Effector memory CD8-positive, alpha-beta T cell (primary cell): ENCODE measurements around the gene CES5A.
"Not testable (repeated sequence)": the region's sequence is repeated elsewhere in the genome, so short reads cannot be mapped to it uniquely, and the experiment has no call there.

Experiments
- ATAC-seq: fragments of 150-1000 bp; cut with Tn5 transposase; replicated peaks from 2 replicates; pipeline ENCODE4 v1.10.0; 2021; ENCODE audit warnings: mild to moderate bottlenecking, moderate library complexity
- DNase-seq, 3 experiments: peaks; one replicate each; pipeline ENCODE4 v3.0.0; 2021
- H3K27ac Mint-ChIP-seq, 2 donors: one replicate each; pipeline ENCODE4 v1.8.0; 2022; ENCODE audit warnings: mild to moderate bottlenecking in 2 of 2, mixed read lengths in 2 of 2, moderate library complexity in 2 of 2
- H3K27me3 Mint-ChIP-seq, 2 donors: one replicate each; pipeline ENCODE4 v1.8.0; 2022; ENCODE audit warnings: mixed read lengths in 2 of 2
- H3K36me3 Mint-ChIP-seq: one replicate; pipeline ENCODE4 v1.8.0; 2022; ENCODE audit warnings: mild to moderate bottlenecking, moderate library complexity, mixed read lengths; ENCODE audit not compliant: insufficient read depth
- H3K4me1 Mint-ChIP-seq, 2 donors: one replicate each; pipeline ENCODE4 v1.8.0; 2022; ENCODE audit warnings: low read depth in 2 of 2, mixed read lengths in 2 of 2
- H3K4me3 Mint-ChIP-seq, 2 donors: one replicate each; pipeline ENCODE4 v1.8.0; 2022; ENCODE audit warnings: mild to moderate bottlenecking in 2 of 2, mixed read lengths in 2 of 2, moderate library complexity in 2 of 2
- H3K9me3 Mint-ChIP-seq, 2 donors: one replicate each; pipeline ENCODE4 v1.8.0; 2022; ENCODE audit warnings: mixed read lengths in 2 of 2

CES5A gene

GRCh38 chr16:55861288-55861687 is 13.9 kb downstream of the CES5A start:
- Mint-ChIP-seq H3K9me3 (no peaks in the 10 kb centered on the region), H3K4me3 (no peak overlapping the region), H3K36me3 (no peaks in the 10 kb centered on the region), H3K4me1 (no peaks in the 10 kb centered on the region), H3K27ac (no peak overlapping the region), H3K27me3 (peaks cover 16 to 53% of the 10 kb centered on the region in 2 donors)
- ATAC-seq: no peak
- DNase-seq: no peak

GRCh38 chr16:55857650-55858049 is 17.5 kb downstream of the CES5A start:
- not testable (repeated sequence) for H3K9me3 Mint-ChIP-seq, DNase-seq, ATAC-seq, H3K36me3 Mint-ChIP-seq, H3K4me1 Mint-ChIP-seq, H3K27ac Mint-ChIP-seq, H3K4me3 Mint-ChIP-seq
- H3K27me3 Mint-ChIP-seq: peaks cover 24 to 71% of the 10 kb centered on the region in 2 donors

- ATAC-seq (no peak), DNase-seq (no peak)
- H3K27ac Mint-ChIP-seq: no peak overlapping the region
- peaks cover 26 to 70% of the 10 kb centered on the region in 2 donors for H3K27me3 Mint-ChIP-seq
- no peaks in the 10 kb centered on the region for H3K4me1 Mint-ChIP-seq
- no peak overlapping the region for H3K4me3 Mint-ChIP-seq
- H3K36me3 Mint-ChIP-seq: no peaks in the 10 kb centered on the region
- no peaks in the 10 kb centered on the region for H3K9me3 Mint-ChIP-seq
Measured at GRCh38 chr16:55856950-55857349, 18.2 kb downstream of the CES5A start.

DNA sequence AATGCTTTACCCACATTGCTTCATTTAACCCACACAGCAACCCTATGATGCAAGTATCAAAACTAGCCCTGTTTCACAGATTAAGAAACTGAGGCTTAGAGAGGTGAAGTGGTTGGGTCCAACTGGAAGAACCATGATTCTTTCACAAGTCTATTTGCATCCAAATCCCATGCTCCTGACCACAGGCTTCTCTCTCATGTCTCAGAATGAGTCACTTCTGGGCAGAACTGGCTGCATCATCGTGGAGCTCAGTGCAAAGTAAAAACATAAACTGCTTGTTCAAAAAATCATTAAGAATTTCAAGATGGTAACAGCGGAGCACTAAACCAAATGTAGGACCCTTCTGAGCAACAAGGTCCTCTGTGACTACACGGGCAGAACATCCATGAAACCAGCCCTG is 22.1 kb downstream of the CES5A start:
- Mint-ChIP-seq H3K27ac (no peak overlapping the region), H3K4me1 (no peaks in the 10 kb centered on the region), H3K27me3 (peaks cover 55 to 74% of the 10 kb centered on the region in 2 donors), H3K9me3 (no peaks in the 10 kb centered on the region), H3K36me3 (no peaks in the 10 kb centered on the region), H3K4me3 (no peak overlapping the region)
- ATAC-seq (no peak), DNase-seq (no peak)

DNA sequence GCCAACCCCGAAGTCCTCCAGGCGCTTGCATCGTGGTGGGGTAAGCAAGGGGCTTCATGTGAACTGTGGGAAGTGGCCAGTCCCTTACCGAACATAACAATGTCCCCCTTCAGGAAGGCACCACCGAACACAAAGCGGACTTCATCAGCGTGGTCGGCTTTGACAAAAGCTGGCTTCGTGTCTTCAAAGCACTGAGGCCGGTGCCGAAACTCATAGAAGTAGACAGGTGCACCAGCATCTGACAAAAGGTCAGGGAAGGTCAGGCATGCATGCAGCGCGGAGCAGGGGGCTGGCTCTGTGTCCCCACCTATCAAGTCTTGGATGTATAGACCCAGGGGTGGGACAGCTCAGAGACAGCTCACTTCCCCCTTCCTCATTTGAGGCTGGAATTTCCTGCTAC is 25.6 kb downstream of the CES5A start:
- no peaks in the 10 kb centered on the region for H3K9me3 Mint-ChIP-seq
- no peaks in the 10 kb centered on the region for H3K4me1 Mint-ChIP-seq
- H3K27ac Mint-ChIP-seq: no peak overlapping the region
- ATAC-seq: no peak
- H3K4me3 Mint-ChIP-seq: no peak overlapping the region
- no peaks in the 10 kb centered on the region for H3K36me3 Mint-ChIP-seq
- peaks cover 60 to 65% of the 10 kb centered on the region in 2 donors for H3K27me3 Mint-ChIP-seq
- no peak for DNase-seq

- H3K9me3 Mint-ChIP-seq: no peaks in the 10 kb centered on the region
- no peak overlapping the region for H3K4me3 Mint-ChIP-seq
- no peaks in the 10 kb centered on the region for H3K36me3 Mint-ChIP-seq
Measured at GRCh38 chr16:55846598-55847346, 28.4 kb downstream of the CES5A start.

GRCh38 chr16:55843105-55843395 is 32.1 kb downstream of the CES5A start:
- Mint-ChIP-seq H3K9me3 (no peaks in the 10 kb centered on the region), H3K27ac (no peak overlapping the region), H3K36me3 (no peaks in the 10 kb centered on the region), H3K4me1 (peaks cover 6 to 7% of the 10 kb centered on the region in 2 donors), H3K27me3 (peaks cover 15 to 30% of the 10 kb centered on the region in 2 donors), H3K4me3 (no peak overlapping the region)
- no peak for DNase-seq
- no peak for ATAC-seq

More at GRCh38 chr16:55846598-55847346, 28.4 kb downstream of the CES5A start:
- Mint-ChIP-seq H3K27me3 (peaks cover 39 to 58% of the 10 kb centered on the region in 2 donors), H3K4me1 (no peaks in the 10 kb centered on the region), H3K27ac (no peak overlapping the region)
- ATAC-seq (no peak), DNase-seq (no peak)

DNA sequence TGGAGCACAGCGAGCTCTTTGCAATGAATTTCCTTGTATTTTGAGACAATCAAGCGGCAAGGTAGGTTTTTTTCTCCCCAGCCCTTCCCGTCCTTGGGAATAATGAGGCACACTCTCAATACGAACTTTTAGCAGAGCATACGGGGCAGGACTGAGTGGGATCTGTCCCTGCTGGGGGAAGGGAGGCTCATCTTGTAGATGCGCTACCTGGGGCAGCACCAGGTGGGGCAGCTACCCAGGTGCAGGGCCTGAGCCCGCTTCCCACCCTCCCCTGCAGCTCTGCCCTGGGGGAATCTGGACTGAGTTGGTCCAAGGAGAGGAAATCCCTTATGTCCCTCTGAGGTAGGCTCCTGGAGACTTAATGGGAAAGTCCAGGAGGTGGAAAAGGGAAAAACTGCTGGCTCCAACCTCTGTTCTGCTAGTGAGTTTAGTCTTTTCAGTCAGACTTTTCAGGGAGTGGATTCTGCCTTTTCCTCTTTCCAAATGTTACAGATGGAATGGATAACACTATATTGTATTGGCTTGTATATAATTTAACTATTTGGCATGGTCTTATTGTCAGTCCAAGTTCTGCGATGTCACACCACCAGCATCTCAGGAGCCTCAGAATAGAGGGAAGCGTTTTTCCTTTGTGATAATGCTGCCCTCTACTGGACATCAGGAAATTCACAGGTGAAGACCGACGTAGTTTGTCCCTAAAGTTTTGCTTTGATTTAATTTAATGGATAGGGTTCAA is 32.6 kb downstream of the CES5A start:
- no peaks in the 10 kb centered on the region for H3K36me3 Mint-ChIP-seq
- DNase-seq (peak; percentile 25 to 35 (median 29)), ATAC-seq (peak; percentile 51)
- peaks cover 15 to 30% of the 10 kb centered on the region in 2 donors for H3K27me3 Mint-ChIP-seq
- H3K4me3 Mint-ChIP-seq: no peak overlapping the region
- no peak overlapping the region for H3K27ac Mint-ChIP-seq
- H3K9me3 Mint-ChIP-seq: no peaks in the 10 kb centered on the region
- peaks cover 6 to 7% of the 10 kb centered on the region in 2 donors for H3K4me1 Mint-ChIP-seq

GRCh38 chr16:55839115-55839514 is 36.1 kb downstream of the CES5A start:
- Mint-ChIP-seq H3K36me3 (no peaks in the 10 kb centered on the region), H3K4me1 (peaks cover 6 to 7% of the 10 kb centered on the region in 2 donors), H3K27me3 (peaks cover 11 to 13% of the 10 kb centered on the region in 2 donors), H3K9me3 (no peaks in the 10 kb centered on the region), H3K4me3 (no peak overlapping the region), H3K27ac (no peak overlapping the region)
- ATAC-seq: no peak
- no peak for DNase-seq

DNA sequence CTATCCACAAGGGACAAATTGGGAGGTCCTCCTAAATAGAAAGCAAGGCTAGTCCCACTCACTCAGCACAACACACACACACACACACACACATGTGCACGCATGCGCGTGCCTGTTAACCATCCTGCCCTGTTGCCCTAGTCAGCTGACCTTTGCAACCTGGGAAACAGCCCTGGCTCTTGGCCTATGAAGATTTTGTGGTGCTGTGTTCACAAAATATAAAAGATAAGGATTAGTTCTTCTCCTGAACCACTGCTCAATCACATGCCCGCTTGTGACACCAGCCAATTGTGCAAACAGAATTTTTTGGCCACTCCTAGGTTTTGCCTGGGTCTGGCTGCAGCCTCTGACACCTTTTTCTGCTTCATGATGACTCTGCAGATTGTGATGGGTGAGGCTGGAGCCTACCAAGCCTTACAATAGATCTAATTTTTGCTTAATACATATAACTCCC is 39.0 kb downstream of the CES5A start:
- Mint-ChIP-seq H3K27ac (no peak overlapping the region), H3K27me3 (peaks cover 25 to 29% of the 10 kb centered on the region in 2 donors)

DNA sequence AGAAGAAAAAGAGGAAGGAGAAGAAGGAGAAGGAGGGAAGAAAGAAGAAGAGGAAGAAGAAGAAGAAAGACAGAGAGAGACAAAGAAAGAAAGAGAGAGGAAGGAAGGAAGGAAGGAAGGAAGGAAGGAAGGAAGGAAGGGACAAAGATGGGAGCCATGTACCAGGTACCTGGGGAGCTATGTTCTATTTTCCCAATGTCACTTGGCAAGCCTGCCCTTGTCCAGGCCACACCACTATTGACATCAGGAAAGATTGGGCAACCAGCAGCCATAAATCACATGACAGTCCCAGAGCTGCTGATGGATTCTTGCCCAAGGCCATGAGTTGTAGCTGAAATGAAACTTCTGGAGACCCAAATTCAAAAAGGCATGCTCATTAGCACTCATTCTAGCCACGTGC is 39.6 kb downstream of the CES5A start:
- DNase-seq (no peak), ATAC-seq (no peak)
- no peaks in the 10 kb centered on the region for H3K36me3 Mint-ChIP-seq
- H3K4me1 Mint-ChIP-seq: peaks cover 6 to 7% of the 10 kb centered on the region in 2 donors
- H3K4me3 Mint-ChIP-seq: no peak overlapping the region
- no peak overlapping the region for H3K27ac Mint-ChIP-seq
- peaks cover 29 to 35% of the 10 kb centered on the region in 2 donors for H3K27me3 Mint-ChIP-seq
- no peaks in the 10 kb centered on the region for H3K9me3 Mint-ChIP-seq

More for the DNA sequence above, 39.0 kb downstream of the CES5A start:
- no peak for DNase-seq
- H3K36me3 Mint-ChIP-seq: no peaks in the 10 kb centered on the region
- H3K9me3 Mint-ChIP-seq: no peaks in the 10 kb centered on the region
- ATAC-seq: no peak
- no peak overlapping the region for H3K4me3 Mint-ChIP-seq
- H3K4me1 Mint-ChIP-seq: peaks cover 6 to 9% of the 10 kb centered on the region in 2 donors

GRCh38 chr16:55835173-55835572 is 40.0 kb downstream of the CES5A start:
- not testable (repeated sequence) for H3K9me3 Mint-ChIP-seq, H3K27ac Mint-ChIP-seq, H3K4me1 Mint-ChIP-seq, ATAC-seq, H3K4me3 Mint-ChIP-seq, H3K36me3 Mint-ChIP-seq, DNase-seq
- peaks cover 33 to 37% of the 10 kb centered on the region in 2 donors for H3K27me3 Mint-ChIP-seq

DNA sequence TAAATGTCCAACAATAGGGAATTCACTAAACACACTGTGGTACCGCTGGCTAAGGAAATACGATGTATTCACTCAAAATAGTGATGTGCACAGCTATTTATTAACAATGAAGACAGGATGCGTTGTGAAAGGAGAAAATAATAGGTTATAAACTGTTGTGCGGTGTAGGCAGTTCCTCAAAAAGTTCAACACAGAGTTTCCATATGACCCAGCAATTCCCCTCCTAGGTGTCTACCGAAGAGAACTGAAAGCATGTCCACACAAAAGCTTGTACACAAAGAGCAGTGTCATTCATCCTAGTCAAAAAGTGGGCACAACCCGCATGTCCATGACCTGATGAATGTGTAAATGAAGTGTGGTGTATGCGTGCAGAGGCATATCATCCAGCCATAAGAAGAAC is 41.1 kb downstream of the CES5A start:
- Mint-ChIP-seq H3K36me3 (no peaks in the 10 kb centered on the region), H3K27me3 (peaks cover 41 to 42% of the 10 kb centered on the region in 2 donors), H3K27ac (no peak overlapping the region), H3K9me3 (no peaks in the 10 kb centered on the region), H3K4me1 (peaks cover 0 to 1% of the 10 kb centered on the region in 2 donors), H3K4me3 (no peak overlapping the region)
- ATAC-seq: no peak
- DNase-seq: no peak
